Stimulated activated CD4-positive, alpha-beta T cell treated with anti-CD3 and anti-CD28 coated beads, Interleukin-4, amount 100 ng/mL, for 4 hours (primary cell): ENCODE data around the gene TMTC3.

Source experiments
- DNase-seq, 2 experiments: peaks; one replicate each; pipeline ENCODE4 v3.0.0-alpha.2; 2020

Gene TMTC3

DNA sequence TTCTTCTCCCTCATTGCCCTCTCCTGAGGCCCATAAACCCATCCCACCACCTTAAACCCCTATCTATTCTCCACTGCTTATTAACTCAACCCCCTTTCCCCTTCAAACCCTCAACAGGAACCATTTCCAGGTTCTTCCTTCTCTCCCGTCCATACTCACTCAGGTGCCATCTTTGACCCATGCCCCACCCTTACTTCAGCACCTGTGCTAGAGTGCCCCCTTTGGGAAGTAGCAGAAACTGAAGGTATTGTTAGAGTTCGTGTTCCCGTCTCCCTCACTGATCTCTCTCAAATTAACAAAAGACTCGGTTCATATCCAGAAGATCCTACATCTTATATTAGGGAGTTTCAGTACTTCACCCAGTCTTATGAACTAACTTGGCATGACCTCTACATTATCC lies 86.6 kb downstream of the TMTC3 start:
- no peak for DNase-seq

DNA sequence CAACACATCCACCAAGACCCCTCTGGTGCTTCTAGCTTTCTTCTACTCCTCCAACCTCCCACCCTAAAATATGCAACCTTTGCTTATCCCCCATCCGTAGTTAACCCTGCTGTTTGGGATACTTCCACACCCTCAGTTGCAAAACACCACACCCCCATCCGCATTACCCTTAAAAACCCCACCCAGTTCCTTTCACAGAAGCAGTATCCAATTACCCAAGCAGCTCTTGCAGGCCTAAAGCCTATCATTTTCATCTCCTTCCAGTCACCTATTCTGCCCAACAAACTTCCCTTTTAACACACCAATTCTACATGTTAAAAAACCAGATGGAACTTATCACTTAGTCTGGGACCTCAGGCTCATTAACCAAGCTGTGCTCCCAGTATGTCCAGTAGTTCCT lies 88.2 kb downstream of the TMTC3 start:
- DNase-seq, result no peak

DNA sequence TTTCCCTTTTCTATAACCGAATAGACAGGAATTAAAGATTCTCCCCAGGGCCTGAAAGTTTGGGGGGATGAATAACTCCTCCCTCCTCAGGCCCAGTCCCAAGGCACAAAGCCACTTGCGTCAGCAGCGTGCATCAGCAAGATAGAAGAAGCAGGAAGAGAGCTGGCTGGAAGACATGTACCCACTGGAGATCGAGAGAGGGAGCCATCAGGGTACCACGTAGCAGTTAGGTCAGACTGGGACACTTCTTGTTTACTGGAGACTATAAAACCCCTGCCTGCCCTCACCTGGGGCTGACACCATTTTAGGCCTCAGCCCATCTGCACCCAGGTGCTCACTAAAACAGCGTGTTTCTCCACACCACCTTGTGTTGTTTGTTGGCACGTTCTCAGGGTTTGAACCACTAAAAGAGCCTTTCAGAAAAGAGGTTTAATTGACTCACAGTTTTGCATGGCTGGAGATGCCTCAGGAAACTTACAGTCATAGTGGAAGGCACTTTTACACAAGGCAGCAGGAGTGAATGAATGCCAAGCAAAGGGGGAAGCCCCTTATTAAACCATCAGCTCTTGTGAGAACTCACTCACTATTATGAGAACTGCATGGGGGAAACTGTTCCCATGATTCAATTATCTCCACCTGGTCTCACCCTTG lies 93.2 kb downstream of the TMTC3 start:
- no peak for DNase-seq

DNA sequence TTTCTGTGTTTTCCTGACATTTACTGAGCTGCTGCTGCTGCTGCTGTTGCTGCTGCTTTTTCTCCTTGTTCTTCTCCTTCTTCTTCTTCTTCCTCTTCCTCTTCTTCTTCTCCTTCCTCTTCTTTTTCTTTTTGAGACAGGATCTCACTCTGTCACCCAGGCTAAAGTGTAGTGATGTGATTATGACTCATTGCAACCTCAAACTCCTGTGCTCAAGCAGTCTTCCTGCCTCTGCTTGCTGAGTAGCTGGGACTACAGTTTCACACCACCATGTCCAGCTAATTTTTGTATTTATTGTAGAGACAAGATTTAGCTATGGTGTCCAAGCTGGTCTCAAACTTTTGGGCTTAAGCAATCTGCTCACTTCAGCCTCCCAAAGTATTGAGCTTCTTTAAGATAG lies 95.8 kb downstream of the TMTC3 start:
- no peak for DNase-seq

DNA sequence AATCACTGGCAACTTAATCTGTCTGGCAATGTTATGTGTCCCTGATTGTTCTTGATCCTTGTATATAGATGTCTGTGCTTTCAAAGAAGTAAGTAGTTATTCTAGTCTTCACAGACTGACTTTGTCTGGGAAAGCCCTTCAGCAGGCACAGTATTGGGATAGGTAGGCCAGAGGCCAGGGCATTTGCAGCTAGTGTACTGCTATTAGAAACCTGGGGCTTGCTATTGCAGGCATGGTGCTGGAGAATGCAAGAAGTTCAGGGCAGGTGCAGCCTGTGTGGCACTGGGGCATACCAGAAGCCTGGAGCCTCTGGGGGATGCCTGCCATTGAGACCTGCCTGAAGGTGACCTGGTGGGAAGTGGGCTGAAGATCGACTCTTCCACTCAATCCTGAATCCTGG lies 96.3 kb downstream of the TMTC3 start:
- DNase-seq, result no peak

DNA sequence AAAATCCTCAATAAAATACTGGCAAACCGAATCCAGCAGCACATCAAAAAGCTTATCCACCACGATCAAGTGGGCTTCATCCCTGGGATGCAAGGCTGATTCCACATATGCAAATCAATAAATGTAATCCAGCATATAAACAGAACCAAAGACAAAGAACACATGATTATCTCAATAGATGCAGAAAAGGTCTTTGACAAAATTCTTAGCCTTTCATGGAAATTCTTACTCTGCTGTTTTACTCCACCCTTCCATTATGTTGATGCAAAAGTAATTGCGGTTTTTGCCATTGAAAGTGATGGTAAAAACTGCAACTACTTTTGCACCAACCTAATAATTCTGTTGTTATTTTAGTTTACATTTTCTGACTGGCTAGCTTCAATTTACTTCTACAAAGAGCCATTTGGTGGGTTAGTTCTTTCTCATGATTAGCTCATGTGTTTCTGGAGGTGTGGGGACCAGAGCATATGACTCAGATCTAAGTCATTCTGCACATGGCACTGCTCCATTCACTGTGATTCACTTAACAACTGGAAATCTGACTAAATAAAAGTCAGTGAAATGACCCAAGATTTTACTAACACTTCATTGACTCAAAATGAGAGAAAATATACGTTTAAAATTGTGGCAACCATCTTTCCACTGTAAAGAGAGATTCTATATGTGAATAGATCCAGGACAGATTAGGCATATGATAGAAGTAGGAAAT lies 99.9 kb downstream of the TMTC3 start:
- no peak for DNase-seq

DNA sequence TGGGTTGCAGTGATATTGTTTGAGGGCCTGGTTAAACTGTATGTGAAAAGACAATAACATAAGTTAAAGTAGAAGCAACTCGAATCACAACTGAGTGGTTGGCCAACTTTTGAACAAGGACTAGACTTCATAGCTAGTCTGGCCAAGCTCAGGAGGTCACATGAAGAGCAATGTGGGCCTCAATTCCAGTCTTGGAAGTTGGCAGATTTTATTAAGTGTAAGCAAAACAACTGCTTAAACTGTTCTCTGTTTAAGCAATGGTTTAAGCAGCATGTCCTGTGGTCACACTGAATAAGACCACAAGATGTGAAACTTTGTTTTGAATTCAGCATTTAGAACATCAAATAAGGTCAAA lies 100.4 kb downstream of the TMTC3 start:
- DNase-seq, result no peak

DNA sequence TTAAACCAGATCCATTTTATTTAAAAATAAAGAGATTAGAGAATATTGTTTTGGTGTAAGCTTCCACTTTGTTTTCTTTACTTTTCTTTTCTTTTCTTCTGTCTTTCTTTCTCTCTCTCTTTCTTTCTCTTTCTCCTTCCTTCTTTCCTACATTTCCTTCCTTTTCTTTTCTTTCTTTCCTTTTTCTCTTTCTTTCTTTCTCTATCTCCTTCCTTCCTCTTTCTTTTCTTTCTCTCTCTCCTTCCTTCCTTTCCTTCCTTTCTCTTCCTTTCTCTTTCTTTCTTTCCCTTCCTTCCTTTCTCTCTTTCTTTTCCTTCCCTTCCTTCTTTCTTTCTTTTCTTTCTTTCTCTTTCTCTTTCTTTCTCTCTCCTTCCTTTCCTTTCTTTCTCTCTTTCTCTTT lies 100.8 kb downstream of the TMTC3 start:
- no peak for DNase-seq

DNA sequence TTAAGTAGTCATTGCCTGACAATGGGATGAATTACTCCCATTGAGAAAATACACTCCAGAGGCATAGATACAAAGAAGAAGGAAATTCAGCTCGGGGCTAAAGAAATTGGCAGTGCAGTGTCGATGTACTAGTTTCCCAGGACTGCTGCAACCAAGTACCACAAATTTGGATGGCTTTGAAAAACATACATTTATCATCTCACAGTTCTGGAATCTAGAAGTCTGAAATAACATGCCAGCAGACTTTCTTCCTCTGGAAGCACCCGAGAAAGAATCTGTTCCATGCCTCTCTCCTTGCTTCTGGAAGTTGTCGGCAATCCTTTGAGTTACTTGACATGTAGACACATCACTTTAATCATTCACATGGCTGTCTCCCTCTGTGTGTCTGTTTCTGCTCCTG lies 101.9 kb downstream of the TMTC3 start:
- DNase-seq, result no peak

DNA sequence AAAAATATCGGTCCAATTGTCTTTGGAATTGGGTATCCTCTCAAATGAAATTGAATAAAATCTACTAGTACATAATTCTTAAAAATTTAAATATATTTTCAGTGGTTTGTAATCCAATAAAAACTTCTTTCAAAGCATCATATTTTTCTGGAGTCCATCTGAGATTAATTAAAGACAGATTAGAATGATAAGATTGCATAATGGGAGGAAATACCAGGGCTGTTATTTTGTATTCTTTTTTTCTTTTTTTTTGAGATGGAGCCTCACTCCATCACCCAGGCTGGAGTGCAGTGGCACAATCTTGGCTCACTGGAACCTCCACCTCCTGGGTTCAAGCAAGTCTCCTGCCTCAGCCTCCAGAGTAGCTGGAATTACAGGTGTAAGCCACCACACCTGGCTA lies 103.8 kb downstream of the TMTC3 start:
- DNase-seq, result no peak

DNA sequence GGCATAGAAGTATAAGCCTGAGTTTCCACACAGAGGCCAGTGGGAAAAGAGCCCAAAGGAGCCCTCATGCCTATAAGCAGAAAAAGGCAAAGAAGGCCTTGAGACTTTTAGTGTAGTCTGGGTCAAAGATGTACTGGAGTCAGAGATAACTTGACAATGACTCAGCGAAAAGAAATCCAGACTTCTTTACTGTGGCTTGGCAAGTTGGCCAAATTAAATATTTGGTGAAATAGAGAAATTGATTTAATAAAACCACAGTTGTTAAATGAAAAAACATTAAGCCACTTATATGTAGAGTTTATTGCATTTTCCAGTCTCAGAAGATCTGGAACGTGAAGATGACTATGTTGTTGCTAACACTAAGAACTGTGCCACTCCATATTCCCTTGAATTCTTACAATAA lies 105.1 kb downstream of the TMTC3 start:
- no peak for DNase-seq

DNA sequence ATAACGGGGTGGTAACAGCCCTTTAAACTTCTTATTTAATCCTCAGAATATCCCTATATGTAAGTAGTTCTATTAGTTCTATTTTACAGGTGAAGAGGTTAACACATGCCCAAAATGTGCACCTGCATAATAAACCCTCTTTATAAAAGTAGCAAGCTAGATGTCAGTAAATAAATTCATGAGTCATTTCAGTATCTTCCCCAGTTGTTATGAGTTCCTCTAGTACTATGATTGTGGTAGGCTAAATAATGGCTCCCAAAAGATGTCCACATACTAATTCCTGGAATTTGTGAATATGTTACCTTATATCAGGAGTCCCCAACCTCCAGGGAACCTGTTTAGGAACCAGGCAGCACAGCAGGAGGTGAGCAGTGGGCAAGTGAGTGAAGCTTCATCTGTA lies 106.5 kb downstream of the TMTC3 start:
- no peak for DNase-seq
